LNCaP clone FGC (cell line): Measurements from ENCODE around the gene DNAJC1.

Experiments
- DNase-seq: peaks from one replicate; pipeline ENCODE4 v3.0.0-alpha.2; 2011; ENCODE audit warnings: low read depth
- H3K4me3 ChIP-seq: 2 replicates; pipeline ENCODE4 v1.5.1; 2011; ENCODE audit warnings: mild to moderate bottlenecking, low read depth, low read length, control low read depth
- CTCF ChIP-seq: IDR thresholded peaks from 2 replicates; pipeline ENCODE4 v1.5.1; 2012; ENCODE audit warnings: mild to moderate bottlenecking; ENCODE audit not compliant: control insufficient read depth, insufficient read depth; ENCODE audit errors: extremely low read depth

Gene DNAJC1

GRCh38 chr10:22003177-22003963 lies at the start of gene DNAJC1:
Gene DNAJC1 (minus strand): TSS chr10:22003730. CDS start chr10:22003434, 296 bp downstream.
- H3K4me3 ChIP-seq: peak within 1 kb of the TSS; percentile 87
- TF ChIP-seq CTCF: 0 out of 2 replicates have a peak, but pooled peaks have one; percentile 18
- DNase-seq: peak; percentile 82

- no peak for DNase-seq
- no peak overlapping the region for H3K4me3 ChIP-seq
- no peak for TF ChIP-seq CTCF
Observed at GRCh38 chr10:22053048-22053447, 49.5 kb upstream of the DNAJC1 start.

GRCh38 chr10:22049635-22050034 lies 46.1 kb upstream of the DNAJC1 start:
- H3K4me3 ChIP-seq: no peak overlapping the region
- no peak for DNase-seq
- no peak for TF ChIP-seq CTCF

GRCh38 chr10:22047812-22048211 lies 44.3 kb upstream of the DNAJC1 start:
- no peak for TF ChIP-seq CTCF
- no peak for DNase-seq
- H3K4me3 ChIP-seq: no peak overlapping the region

GRCh38 chr10:22043327-22043633 lies 39.8 kb upstream of the DNAJC1 start:
- TF ChIP-seq CTCF: no peak
- H3K4me3 ChIP-seq: no peak overlapping the region
- DNase-seq: no peak

- H3K4me3 ChIP-seq: no peak overlapping the region
- TF ChIP-seq CTCF: no peak
- DNase-seq: no peak
Observed at GRCh38 chr10:22042557-22043326, 39.2 kb upstream of the DNAJC1 start.
